Measurements from ENCODE around the gene ZFP3.
"Not testable (repeated sequence)": the region's sequence is repeated elsewhere in the genome, so short reads cannot be mapped to it uniquely, and the experiment has no call there.

Gene ZFP3

DNA sequence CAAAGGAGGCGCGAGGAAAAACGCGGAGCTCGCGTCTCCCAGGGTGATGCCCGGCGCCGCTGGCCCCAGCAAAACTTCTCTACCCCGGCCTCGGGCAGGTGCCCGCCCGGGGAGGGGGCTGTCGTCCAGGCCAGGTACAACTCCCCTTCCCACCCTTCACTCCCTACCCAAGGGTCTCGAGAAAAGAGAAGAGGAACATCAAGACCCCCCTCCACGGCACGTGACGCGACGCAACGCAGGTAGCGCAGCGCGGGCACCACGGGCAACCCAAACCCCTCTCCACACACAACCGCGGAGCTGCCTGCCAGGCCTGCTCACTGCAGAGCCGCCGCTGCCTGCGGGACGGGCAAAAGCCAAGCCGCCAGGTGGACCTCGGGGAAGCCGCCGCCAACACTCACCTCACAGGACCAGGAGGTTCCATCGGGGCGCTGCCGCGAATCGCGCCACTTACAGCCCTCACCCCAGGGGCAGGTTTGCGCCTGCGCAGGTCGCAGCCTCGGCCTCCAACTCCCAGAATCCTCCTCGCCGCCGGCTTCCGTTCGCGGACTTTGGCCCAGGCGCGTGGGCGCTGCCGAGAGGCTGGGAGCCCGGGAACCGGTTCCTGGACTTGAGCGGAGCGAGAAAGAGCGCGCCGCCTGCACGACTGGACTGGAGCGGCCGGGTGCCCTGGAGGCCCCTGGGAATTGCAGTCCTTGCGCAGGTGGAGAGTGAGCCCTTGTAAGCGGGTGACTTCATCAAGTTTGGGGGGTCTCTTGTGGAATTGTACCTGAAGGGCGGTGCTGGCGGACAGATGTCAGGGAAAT lies 33.3 kb downstream of the ZFP3 start, which contains the start of gene ZNF232:
Gene ZNF232, minus strand, starts transcription at position 477 of the 803 bp plus-strand sequence. Its CDS starts 56 bp downstream, at position 421.
- H3K4me1 ChIP-seq (ENCODE audit: control insufficient read depth, insufficient read depth, low read length, poor library complexity, severe bottlenecking), result peaks cover 10% of the 10 kb centered on the region
- peak within 1 kb of the TSS; percentile 96 for H3K4me3 ChIP-seq (ENCODE audit: insufficient read depth, low read depth, low read length, poor library complexity, severe bottlenecking)
- H3K27ac ChIP-seq (ENCODE audit: insufficient read depth, low read length, poor library complexity, severe bottlenecking), result peak within 1 kb of the TSS; percentile 66
- H3K9me3 ChIP-seq (ENCODE audit: control insufficient read depth, low read length), result no peaks in the 10 kb centered on the region
- H3K36me3 ChIP-seq (ENCODE audit: control insufficient read depth, insufficient read depth, low read length), result peaks cover 10% of the 10 kb centered on the region
- DNase-seq, result peak; percentile 76 to 86 (median 81)
- H3K27me3 ChIP-seq (replicated peaks; ENCODE audit: control insufficient read depth, insufficient read depth, low read length, poor library complexity, severe bottlenecking), result no peaks in the 10 kb centered on the region

DNA sequence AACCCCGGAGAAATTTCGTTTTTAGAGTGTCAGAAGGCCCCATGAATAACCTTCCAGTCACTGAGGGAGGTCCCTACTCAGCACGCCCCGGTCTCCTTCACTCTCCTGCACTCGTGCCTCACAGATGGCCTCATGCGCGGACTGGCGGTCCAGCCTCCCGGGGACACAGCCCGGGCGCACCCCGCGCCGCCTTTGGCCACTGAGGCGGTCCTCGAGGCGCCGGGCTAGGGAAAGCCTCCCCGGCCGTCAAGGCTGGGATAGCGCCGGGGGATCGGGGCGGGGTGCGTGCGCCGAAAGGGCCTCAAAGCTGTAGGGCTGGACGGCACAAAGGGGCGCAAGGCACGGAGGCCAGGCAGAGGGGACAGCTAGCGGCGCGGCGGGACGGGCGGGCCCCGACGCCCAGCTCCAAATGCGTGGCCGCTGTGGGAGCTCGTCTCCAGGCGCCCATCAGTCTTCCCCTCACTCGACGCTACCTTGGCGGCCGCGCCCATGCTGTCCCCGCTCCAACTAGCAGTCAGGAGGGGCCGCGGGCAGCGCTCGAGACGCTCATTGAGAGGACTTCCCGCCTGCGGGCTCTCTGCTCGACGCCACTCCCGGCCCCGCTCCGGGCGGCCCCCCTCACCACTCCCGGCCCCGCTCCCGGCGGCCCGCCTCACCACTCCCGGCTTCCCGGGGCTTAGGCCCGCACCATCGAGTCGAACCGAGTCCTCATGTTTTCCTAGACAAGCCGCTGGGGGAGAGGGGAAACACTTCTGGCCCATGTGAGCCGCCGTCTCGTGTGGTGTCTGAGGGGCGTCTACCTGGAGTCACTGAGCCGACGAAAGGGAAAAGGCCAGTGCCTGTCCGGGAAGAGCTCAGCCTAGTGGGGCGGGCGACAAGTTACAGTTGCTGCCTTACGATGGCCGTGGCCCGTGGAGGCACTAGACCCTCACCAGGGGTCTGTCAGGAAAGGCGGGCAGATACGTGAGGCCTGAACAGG lies 37.7 kb downstream of the ZFP3 start, which contains the start of gene USP6:
Gene USP6, plus strand, starts transcription at position 360 of the 979 bp plus-strand sequence. CDS start 14,336 bp downstream, outside the sequence.
- no peaks in the 10 kb centered on the region for H3K36me3 ChIP-seq (ENCODE audit: control insufficient read depth, insufficient read depth, low read length)
- DNase-seq, result no peak
- peaks cover 5% of the 10 kb centered on the region for H3K4me1 ChIP-seq (ENCODE audit: control insufficient read depth, insufficient read depth, low read length, poor library complexity, severe bottlenecking)
- no peaks in the 10 kb centered on the region for H3K27me3 ChIP-seq (replicated peaks; ENCODE audit: control insufficient read depth, insufficient read depth, low read length, poor library complexity, severe bottlenecking)
- H3K4me3 ChIP-seq (ENCODE audit: insufficient read depth, low read depth, low read length, poor library complexity, severe bottlenecking), result no peak within 1 kb of the TSS
- H3K27ac ChIP-seq (ENCODE audit: insufficient read depth, low read length, poor library complexity, severe bottlenecking), result no peak within 1 kb of the TSS
- H3K9me3 ChIP-seq (ENCODE audit: control insufficient read depth, low read length), result no peaks in the 10 kb centered on the region

- no peak for DNase-seq
- no peak overlapping the region for H3K4me3 ChIP-seq (ENCODE audit: insufficient read depth, low read depth, low read length, poor library complexity, severe bottlenecking)
- H3K4me1 ChIP-seq (ENCODE audit: control insufficient read depth, insufficient read depth, low read length, poor library complexity, severe bottlenecking), result peaks cover 4% of the 10 kb centered on the region
- H3K9me3 ChIP-seq (ENCODE audit: control insufficient read depth, low read length), result no peaks in the 10 kb centered on the region
- no peaks in the 10 kb centered on the region for H3K36me3 ChIP-seq (ENCODE audit: control insufficient read depth, insufficient read depth, low read length)
- H3K27me3 ChIP-seq (replicated peaks; ENCODE audit: control insufficient read depth, insufficient read depth, low read length, poor library complexity, severe bottlenecking), result no peaks in the 10 kb centered on the region
- H3K27ac ChIP-seq (ENCODE audit: insufficient read depth, low read length, poor library complexity, severe bottlenecking), result no peak overlapping the region
These were observed 40.0 kb downstream of the ZFP3 start for GRCh38 chr17:5118219-5118618.

- Histone ChIP-seq H3K27ac (ENCODE audit: insufficient read depth, low read length, poor library complexity, severe bottlenecking) (no peak overlapping the region), H3K9me3 (ENCODE audit: control insufficient read depth, low read length) (no peaks in the 10 kb centered on the region), H3K36me3 (ENCODE audit: control insufficient read depth, insufficient read depth, low read length) (no peaks in the 10 kb centered on the region), H3K4me3 (ENCODE audit: insufficient read depth, low read depth, low read length, poor library complexity, severe bottlenecking) (no peak overlapping the region), H3K4me1 (ENCODE audit: control insufficient read depth, insufficient read depth, low read length, poor library complexity, severe bottlenecking) (peaks cover 4% of the 10 kb centered on the region), H3K27me3 (replicated peaks; ENCODE audit: control insufficient read depth, insufficient read depth, low read length, poor library complexity, severe bottlenecking) (no peaks in the 10 kb centered on the region)
- no peak for DNase-seq
These were observed 41.8 kb downstream of the ZFP3 start for GRCh38 chr17:5120036-5120435.

DNA sequence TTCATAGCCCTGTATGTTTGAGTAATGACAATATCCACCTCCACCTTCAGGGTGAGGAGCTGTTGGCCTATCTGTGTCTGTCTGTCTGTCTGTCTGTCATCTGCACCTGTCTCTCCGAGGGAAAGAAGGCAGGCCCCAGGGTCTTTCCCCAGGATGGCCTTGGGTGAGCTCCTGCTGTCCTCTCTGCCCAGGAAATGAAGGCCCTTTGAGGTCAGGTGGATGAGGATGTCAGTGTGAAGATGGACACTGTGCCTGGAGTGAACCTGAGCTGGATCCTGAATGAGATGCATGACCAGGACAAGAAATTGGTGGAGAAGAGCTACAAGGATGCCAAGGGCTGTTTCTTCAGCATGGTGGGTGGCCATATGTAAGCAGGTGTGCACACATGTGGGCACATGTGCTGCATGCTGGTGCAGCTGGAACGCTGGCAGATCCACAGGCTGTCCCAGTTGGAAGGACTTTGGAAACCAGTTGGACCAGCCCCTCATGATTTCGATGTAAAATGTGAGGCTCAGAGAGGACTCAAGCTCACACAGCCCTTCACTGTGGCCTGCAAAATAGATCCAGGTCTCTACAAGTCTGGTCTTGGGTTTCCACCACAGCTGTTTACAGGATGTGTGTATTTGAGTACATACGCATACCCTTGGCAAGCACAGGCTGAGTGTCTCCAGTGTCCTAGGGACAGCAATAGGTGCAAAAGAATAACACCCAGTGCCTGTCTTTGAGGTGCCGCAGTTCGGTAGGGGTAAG lies 42.3 kb downstream of the ZFP3 start:
- not testable (repeated sequence) for H3K27me3 ChIP-seq (replicated peaks; ENCODE audit: control insufficient read depth, insufficient read depth, low read length, poor library complexity, severe bottlenecking); H3K36me3 ChIP-seq (ENCODE audit: control insufficient read depth, insufficient read depth, low read length); H3K9me3 ChIP-seq (ENCODE audit: control insufficient read depth, low read length); H3K4me1 ChIP-seq (ENCODE audit: control insufficient read depth, insufficient read depth, low read length, poor library complexity, severe bottlenecking); H3K27ac ChIP-seq (ENCODE audit: insufficient read depth, low read length, poor library complexity, severe bottlenecking); DNase-seq; H3K4me3 ChIP-seq (ENCODE audit: insufficient read depth, low read depth, low read length, poor library complexity, severe bottlenecking)

DNA sequence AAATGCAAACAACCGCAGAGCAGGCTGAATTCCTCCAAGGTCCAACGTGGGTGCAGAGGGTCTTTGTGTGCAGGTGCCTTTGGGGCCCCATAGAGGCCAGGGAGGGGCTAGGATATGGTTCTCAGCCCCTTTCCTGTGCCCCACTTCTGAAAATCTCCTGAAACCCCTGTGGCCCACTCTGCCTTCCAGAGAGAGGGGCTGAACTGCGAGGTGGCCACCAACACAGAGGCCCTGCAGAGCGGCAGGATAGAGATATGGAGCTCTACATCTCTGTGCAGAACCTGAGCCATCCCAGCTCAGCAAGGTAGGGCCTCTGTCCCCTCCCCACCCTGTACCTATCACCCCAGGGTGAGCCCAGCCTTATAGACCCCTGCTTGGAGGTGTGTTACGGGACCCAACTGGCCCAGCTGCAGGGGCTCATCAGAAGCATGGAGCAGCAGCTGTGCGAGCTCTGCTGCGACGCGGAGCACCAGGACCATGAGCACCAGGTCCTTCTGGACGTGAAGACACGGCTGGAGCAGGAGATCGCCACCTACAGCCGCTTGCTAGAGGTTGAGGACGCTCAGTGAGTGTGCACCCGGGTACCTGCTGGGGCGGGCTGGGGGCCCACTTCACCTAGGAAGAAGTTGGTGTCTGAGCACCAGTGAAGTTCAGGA lies 43.0 kb downstream of the ZFP3 start:
- Histone ChIP-seq H3K4me3 (ENCODE audit: insufficient read depth, low read depth, low read length, poor library complexity, severe bottlenecking) (no peak overlapping the region), H3K9me3 (ENCODE audit: control insufficient read depth, low read length) (no peaks in the 10 kb centered on the region), H3K27me3 (replicated peaks; ENCODE audit: control insufficient read depth, insufficient read depth, low read length, poor library complexity, severe bottlenecking) (no peaks in the 10 kb centered on the region), H3K4me1 (ENCODE audit: control insufficient read depth, insufficient read depth, low read length, poor library complexity, severe bottlenecking) (peaks cover 4% of the 10 kb centered on the region), H3K27ac (ENCODE audit: insufficient read depth, low read length, poor library complexity, severe bottlenecking) (no peak overlapping the region), H3K36me3 (ENCODE audit: control insufficient read depth, insufficient read depth, low read length) (no peaks in the 10 kb centered on the region)
- DNase-seq, result no peak

GRCh38 chr17:5122056-5122455 lies 43.8 kb downstream of the ZFP3 start:
- not testable (repeated sequence) for H3K27ac ChIP-seq (ENCODE audit: insufficient read depth, low read length, poor library complexity, severe bottlenecking); H3K4me3 ChIP-seq (ENCODE audit: insufficient read depth, low read depth, low read length, poor library complexity, severe bottlenecking); H3K9me3 ChIP-seq (ENCODE audit: control insufficient read depth, low read length); H3K27me3 ChIP-seq (replicated peaks; ENCODE audit: control insufficient read depth, insufficient read depth, low read length, poor library complexity, severe bottlenecking); H3K4me1 ChIP-seq (ENCODE audit: control insufficient read depth, insufficient read depth, low read length, poor library complexity, severe bottlenecking); H3K36me3 ChIP-seq (ENCODE audit: control insufficient read depth, insufficient read depth, low read length); DNase-seq

GRCh38 chr17:5122586-5123342 lies 44.5 kb downstream of the ZFP3 start:
- no peaks in the 10 kb centered on the region for H3K27me3 ChIP-seq (replicated peaks; ENCODE audit: control insufficient read depth, insufficient read depth, low read length, poor library complexity, severe bottlenecking)
- no peak overlapping the region for H3K27ac ChIP-seq (ENCODE audit: insufficient read depth, low read length, poor library complexity, severe bottlenecking)
- H3K9me3 ChIP-seq (ENCODE audit: control insufficient read depth, low read length), result no peaks in the 10 kb centered on the region
- peaks cover 4% of the 10 kb centered on the region for H3K4me1 ChIP-seq (ENCODE audit: control insufficient read depth, insufficient read depth, low read length, poor library complexity, severe bottlenecking)
- no peak for DNase-seq
- H3K36me3 ChIP-seq (ENCODE audit: control insufficient read depth, insufficient read depth, low read length), result no peaks in the 10 kb centered on the region
- H3K4me3 ChIP-seq (ENCODE audit: insufficient read depth, low read depth, low read length, poor library complexity, severe bottlenecking), result peak overlapping the region; percentile 17

All from effector memory CD4-positive, alpha-beta T cell (primary cell).